IMR-90 (cell line): ENCODE measurements around the gene RFPL4A.
"Not testable (repeated sequence)": the region's sequence is repeated elsewhere in the genome, so short reads cannot be mapped to it uniquely, and the experiment has no call there.

Source experiments
- BHLHE40 ChIP-seq: fragments of 150-350 bp; IDR thresholded peaks from 2 replicates; pipeline ENCODE4 v1.6.1; 2016; ENCODE audit warnings: mild to moderate bottlenecking, low read depth, low read length
- POLR2A ChIP-seq: IDR thresholded peaks from 2 replicates; pipeline ENCODE4 v1.6.1; 2012; ENCODE audit warnings: mild to moderate bottlenecking, low read depth, low read length
- RAD21 ChIP-seq: IDR thresholded peaks from 2 replicates; pipeline ENCODE4 v1.6.1; 2012; ENCODE audit warnings: low read length, improper control_type of control experiment
- TF ChIP-seq, protein P1 (sequence below): conservative IDR thresholded peaks from 2 replicates; pipeline ENCODE4 v1.5.1; 2012; ENCODE audit warnings: mild to moderate bottlenecking, low read depth, low read length, improper control_type of control experiment

GRCh38 chr19:55769632-55770031, 10.7 kb downstream of the RFPL4A start:
- TF ChIP-seq POLR2A, BHLHE40, RAD21: not testable (repeated sequence)
- TF ChIP-seq, protein P1, sequence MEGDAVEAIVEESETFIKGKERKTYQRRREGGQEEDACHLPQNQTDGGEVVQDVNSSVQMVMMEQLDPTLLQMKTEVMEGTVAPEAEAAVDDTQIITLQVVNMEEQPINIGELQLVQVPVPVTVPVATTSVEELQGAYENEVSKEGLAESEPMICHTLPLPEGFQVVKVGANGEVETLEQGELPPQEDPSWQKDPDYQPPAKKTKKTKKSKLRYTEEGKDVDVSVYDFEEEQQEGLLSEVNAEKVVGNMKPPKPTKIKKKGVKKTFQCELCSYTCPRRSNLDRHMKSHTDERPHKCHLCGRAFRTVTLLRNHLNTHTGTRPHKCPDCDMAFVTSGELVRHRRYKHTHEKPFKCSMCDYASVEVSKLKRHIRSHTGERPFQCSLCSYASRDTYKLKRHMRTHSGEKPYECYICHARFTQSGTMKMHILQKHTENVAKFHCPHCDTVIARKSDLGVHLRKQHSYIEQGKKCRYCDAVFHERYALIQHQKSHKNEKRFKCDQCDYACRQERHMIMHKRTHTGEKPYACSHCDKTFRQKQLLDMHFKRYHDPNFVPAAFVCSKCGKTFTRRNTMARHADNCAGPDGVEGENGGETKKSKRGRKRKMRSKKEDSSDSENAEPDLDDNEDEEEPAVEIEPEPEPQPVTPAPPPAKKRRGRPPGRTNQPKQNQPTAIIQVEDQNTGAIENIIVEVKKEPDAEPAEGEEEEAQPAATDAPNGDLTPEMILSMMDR = not testable (repeated sequence)
